HG03571 (cell line): ENCODE results near the gene CEP95.
"Not testable (repeated sequence)": the region's sequence is repeated elsewhere in the genome, so short reads cannot be mapped to it uniquely, and the experiment has no call there.

Experiments
- ATAC-seq: cut with Tn5 transposase; IDR thresholded peaks from one replicate; pipeline ENCODE4 v1.9.1; 2021; ENCODE audit not compliant: unreplicated experiment

CEP95 gene, protein sequence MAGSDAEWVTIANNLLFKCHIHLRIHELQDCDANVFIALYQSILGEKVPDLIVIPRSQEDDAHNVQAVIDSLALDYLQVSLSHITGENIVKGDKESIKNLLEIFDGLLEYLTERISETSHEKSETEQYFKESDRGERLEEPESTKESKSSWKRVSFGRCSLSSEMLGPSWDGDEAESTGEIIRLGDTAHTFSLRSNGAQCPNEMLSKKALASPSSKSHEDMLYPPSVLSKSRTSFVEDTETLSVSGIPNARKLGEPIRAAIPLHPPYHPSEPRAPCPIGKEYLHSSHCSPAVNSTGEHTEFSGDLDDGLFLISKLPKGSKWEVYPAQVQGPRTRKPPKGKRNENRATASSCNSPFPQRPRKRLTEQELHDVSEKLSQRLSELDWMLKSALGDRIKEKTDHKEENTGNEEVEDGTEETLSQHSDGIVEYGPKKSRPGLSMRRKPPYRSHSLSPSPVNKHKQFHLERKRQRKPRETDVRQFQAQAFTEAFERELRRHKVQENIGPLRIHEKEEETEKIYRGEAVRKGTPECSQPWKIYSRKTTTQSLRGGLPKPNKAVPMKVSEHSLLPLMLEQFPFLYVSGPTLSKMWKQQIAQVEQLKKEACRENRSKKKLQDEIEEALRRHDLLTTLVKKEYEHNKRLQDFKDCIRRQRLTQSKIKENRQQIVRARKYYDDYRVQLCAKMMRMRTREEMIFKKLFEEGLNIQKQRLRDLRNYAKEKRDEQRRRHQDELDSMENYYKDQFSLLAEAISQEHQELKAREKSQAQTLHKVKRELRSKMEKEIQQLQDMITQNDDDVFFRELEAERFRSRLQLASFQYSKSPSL

GRCh38 chr17:64506576-64507412, at the start of gene CEP95:
TSS of gene CEP95 (plus strand) at chr17:64506977. CDS start at chr17:64507098, 121 bp downstream.
- peak; percentile 48 for ATAC-seq

- no peak for ATAC-seq
These were observed 49.6 kb upstream of the CEP95 start for GRCh38 chr17:64457156-64457555.

GRCh38 chr17:64458756-64459155, 48.0 kb upstream of the CEP95 start:
- no peak for ATAC-seq

GRCh38 chr17:64459284-64459747, 47.5 kb upstream of the CEP95 start:
- no peak for ATAC-seq

GRCh38 chr17:64459818-64460217, 47.0 kb upstream of the CEP95 start:
- ATAC-seq, result not testable (repeated sequence)

DNA sequence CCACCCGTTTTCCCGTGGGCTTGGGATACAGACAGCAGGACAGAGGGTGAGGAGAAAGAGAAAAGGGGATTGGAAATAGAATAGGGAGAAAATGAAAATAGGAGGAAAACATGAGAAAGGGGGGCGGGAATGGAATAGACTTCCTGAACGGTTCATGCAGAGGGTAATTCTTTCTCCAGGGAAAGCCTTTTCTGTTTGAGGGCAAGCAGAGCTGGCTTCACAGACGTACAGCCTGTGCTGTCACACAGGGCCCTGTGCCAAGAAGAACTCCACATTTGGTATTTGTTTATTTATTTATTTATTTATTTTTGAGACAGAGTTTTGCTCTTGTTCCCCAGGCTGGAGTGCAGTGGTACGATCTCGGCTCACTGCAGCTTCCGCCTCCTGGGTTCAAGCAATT, 45.8 kb upstream of the CEP95 start:
- ATAC-seq, result no peak

DNA sequence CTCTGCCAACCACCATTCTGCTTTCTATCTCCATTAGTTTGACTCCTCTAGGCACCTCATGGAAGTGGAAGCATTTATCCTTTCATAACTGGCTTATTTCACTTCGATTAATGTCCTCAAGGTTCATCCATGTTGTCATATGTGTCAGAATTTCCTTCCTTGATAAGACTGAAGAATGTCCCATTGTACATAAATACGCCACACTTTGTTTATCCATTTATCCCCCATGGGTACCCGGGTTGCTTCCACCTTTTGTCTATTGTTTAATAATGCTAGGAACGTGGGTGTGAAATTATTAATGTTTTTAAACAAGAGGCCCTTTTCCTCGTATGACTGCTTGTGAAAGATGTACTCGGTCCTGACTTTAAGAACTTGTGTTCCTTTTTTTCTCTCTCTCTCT, 45.0 kb upstream of the CEP95 start:
- no peak for ATAC-seq

DNA sequence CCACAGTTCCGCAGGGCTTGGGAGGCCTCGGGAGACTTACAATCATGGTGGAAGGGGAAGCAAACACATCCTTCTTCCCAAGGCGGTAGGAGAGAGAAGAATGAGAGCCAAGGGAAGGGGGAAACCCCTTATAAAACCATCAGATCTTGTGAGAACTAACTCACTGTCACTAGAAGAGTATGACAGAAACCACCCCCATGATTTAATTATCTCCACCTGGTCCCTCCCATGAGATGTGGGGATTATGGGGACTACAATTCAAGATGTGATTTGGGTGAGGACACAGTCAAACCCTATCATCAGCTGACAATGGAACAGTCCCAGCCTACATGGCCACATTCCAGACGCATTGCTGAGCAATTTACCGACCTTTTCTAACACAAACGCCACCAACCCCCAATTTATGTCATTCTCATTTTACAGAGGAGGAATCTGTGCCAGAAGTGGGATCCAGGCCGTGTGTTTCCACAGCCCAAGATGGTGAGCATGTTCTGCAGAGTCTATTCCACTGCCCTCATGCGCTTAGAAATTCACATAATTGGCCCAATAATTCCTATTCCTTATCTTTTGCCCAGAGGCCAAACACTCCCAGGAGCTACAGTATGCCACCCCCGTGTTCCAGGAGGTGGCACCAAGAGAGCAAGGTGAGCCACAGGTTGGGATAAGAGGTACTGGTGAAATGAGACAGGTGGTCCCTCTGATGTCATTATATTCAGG, 40.6 kb upstream of the CEP95 start:
- ATAC-seq, result no peak

- not testable (repeated sequence) for ATAC-seq
These were observed 39.9 kb upstream of the CEP95 start for GRCh38 chr17:64466834-64467233.

DNA sequence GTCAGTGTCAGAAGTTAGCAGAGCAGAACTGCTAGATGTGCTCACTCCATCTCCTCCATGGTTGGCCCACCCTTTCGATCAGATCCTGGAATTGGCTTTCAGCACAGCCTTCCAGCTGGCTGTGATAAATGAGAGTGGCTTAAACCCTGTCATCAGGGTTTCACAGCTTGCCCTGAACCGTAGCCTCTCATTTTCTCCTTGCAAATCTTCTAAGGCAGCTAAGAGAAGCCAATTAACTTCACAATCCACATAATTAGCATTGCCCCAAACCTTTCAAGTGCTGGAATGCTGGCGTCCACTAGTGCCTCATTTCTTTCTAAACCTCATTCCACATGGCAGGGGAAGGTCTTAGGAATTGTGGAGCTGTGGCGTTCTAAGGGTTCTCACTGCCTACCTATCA, 36.2 kb upstream of the CEP95 start:
- ATAC-seq, result no peak

DNA sequence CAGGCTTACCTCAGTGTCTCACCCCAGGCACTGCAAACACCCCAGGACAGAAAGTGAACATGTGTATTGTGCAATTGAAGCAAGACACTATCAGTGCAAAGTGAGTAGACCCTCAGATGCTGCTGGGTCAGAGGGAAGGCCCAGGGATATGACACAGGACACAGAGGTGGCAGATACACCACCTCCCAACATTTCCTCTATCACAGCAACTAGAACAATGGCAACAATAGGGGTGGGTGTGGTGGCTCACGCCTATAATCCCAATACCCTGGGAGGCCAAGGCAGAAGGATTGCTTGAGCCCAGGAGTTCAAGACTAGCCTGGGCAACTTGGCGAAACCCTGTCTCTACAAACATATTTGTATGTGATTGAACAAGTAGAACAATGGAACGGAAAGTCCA, 35.3 kb upstream of the CEP95 start:
- ATAC-seq, result no peak

- no peak for ATAC-seq
These were observed 34.2 kb upstream of the CEP95 start for GRCh38 chr17:64472564-64472963.

GRCh38 chr17:64477849-64478248, 28.9 kb upstream of the CEP95 start:
- ATAC-seq, result no peak

DNA sequence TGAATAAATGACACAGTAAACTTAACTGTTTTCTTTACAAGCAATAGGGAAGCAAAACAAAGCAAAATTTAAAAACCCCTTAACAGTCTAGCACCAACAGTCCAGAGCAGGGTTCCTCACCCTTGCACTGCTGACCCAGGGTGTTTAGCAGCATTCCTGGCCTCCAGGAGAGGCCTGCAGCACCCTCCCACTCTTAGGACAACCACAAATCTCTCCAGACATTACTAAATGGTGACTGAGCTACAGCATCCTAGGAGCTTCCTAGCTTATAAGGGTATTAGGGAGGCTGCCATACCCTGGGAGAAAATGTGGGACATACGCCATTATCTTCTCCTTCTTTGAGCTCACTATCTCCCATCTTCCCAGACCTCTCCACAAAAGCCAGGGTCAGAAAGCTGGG, 25.8 kb upstream of the CEP95 start:
- no peak for ATAC-seq

- ATAC-seq, result no peak
These were observed 22.4 kb upstream of the CEP95 start for GRCh38 chr17:64484380-64484779.

- ATAC-seq, result no peak
These were observed 18.5 kb upstream of the CEP95 start for GRCh38 chr17:64488301-64488700.

- no peak for ATAC-seq
These were observed 15.5 kb upstream of the CEP95 start for GRCh38 chr17:64491034-64491860.

- no peak for ATAC-seq
These were observed 14.8 kb upstream of the CEP95 start for GRCh38 chr17:64491994-64492393.

DNA sequence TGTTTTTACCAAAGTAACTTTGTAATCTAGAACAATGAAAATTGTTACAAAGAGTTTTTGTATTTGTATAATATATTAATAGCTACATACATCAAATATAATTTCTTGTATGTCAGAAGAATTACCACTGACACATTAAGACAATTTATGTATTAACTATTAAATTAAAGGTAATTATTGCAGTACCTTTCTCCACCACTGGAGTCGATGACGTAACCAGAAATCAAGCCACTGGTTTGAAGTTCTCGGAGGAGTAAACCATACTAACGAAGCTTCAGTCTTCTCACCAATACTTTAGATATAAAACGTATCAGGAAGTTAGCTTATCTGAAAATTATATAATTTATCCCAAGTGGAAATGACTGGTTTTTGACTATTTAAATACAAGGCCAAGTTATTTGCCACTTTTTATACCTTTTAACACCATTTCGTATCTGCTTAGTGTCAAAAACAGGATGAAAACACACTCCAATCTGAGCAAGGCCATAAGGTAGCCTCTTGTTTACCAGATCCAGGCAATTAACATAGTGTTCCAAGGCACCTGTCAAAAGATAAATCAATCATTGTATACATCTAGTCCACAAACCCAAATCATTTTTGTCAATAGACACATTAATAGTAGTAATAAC, 14.2 kb upstream of the CEP95 start:
- ATAC-seq, result no peak
